ENCODE measurements around the gene MALRD1.

Gene MALRD1

DNA sequence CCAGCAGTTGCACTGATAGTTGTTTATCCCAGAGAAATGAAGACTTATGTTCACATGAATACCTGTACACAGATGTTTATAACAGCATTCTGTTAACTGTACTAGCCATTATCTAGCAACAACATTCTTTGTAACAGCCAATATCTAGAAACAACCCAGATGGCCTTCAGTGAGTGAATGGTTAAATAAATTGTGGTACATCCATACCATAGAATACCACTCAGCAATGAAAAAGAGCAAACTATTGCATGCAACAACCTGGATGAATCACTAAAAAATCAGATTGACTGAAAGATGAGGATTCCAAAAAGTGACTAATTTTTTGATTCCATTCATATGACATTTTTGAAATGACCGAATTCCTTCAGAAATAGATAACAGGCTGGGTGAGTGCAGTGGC lies 360.3 kb downstream of the MALRD1 start:
- no peak for DNase-seq

DNA sequence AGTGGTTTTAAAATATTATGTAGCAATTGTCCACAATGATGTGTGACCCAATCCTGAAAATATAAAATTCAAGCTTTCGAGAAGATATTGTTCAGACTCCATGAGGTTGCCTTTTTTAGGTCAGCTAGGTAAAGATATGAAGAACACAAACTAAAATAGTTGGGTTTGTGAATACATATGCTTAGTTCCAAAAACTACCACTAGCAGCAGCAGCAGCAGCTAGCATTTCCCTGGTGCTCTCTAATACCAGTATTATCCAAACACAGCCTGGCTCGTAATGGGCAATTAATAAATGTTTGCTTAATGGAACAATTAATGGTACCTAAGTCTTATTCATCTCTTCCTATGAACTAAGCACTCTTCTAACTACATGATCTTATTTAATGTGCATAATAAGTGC lies 362.5 kb downstream of the MALRD1 start:
- DNase-seq = no peak

DNA sequence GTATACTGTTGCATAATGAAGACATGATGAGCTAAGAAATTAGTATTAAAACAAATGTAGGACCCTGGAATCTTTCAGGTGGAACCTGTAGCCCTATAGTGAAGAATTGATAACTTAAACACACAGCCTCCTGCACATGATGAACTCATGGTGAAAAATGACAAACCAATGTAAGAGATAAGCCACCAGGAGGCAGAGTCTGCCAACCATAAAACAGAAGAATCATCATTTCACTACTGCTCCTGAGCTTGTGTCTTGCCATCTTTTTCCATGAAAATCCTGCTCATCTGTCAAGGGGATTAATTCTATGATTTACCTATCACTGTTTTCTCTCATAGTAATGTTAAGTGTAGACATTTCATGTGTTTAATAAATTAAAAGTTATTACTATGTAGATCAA lies 363.9 kb downstream of the MALRD1 start:
- no peak for DNase-seq

DNA sequence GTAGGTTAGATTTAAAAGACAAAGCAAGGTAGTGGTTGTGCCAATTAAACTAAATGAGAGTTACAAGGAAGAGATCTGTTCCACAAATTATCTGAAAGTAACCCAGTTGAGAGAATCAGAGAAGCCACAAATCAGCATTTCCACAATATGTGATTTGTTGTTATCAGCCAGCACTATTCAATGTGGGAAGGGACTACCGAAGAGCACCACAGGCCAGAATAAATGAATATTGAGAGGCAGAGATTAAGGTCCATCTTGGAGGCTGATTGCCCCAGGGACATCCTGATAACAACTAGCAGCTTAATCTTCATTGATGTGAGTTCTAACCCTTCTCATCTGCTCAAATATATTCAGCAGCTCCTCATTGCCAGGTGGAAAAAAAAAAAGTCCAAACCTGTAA lies 367.6 kb downstream of the MALRD1 start:
- no peak for DNase-seq

DNA sequence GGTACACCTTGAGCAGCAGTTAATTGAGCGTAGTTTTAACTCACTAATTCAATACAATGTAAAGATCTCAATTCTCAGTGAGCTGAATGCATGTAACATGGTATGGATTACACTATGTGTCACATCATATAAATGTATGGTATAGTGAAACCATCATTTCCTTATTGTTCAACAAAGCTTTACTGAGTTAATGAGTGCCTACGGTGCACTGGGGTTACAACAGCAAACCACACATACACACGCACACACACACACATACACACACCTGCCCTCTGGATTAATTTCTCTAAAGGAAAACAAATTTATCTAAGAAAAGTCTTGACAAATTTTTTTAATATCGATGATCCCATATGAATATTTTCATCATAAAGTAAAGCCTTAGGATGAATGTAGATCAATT lies 369.1 kb downstream of the MALRD1 start:
- DNase-seq = no peak

DNA sequence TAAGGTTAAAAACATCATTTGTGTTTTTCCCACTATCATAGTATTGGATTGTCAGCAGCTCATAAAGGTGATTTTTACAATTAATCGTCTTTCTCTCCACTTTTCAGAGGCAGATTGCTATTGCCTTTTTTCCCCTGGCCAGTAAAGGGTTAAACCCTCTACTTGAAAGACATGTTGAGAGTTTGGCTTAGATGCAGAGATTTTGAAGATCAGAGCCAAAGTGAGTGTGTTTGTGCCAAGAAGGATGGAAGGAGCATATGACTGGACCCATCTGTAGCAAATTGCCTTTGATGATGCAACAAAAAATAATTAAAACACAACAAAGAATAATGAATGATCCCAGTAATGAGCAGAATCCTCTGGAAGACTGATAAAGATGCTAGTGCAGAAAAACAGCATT lies 373.1 kb downstream of the MALRD1 start:
- no peak for DNase-seq

DNA sequence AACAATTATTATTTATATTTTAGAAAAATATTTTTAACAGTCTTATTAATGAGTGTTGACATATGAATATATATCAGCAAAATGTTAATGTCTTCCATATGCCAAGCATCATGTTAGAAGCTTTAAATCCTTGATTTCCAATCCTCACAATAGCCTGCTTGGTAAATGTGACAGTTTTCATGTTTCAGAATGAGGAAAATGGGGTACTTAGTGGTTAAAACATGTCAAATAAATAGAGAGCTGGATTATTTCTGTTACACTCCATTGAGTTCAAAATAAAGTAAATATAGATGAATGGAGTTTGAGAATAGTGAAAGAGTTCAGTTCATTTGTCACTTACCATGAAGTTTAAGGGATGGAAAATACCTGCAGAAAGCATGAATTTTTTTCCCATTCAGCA lies 377.4 kb downstream of the MALRD1 start:
- DNase-seq = no peak

DNA sequence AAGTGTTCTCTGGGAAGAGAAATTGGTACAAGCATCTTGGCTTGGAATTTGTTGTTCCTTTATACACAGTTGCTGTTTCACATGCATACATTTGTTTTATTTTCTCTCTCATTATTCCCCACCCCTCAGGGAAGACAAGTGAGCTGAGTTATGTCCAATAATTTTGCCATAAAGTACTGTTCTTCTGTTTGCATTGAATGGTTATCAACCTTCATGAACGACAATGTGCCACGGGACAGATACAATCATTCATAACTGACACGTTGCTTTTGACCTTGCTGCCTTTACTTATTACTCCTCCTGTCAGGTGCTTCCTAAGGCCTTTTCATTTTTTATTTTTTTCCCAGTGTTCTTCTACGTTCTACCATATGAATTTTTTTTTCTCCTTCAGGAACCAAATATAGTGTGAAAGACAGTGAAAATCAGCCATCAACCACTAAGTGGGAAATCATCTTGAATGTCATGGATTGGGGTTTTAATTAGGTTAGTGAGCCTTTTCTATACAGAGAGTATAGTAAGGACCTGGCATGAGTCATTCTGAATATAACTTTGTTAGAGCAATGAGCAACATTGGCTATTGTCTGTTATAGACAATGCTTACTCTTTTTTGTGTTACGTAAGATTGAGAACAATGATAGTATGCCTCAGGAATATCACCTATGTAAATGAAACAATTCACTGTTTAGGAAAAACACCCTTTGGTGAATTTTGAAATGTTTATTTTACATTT lies 383.2 kb downstream of the MALRD1 start:
- DNase-seq = no peak

DNA sequence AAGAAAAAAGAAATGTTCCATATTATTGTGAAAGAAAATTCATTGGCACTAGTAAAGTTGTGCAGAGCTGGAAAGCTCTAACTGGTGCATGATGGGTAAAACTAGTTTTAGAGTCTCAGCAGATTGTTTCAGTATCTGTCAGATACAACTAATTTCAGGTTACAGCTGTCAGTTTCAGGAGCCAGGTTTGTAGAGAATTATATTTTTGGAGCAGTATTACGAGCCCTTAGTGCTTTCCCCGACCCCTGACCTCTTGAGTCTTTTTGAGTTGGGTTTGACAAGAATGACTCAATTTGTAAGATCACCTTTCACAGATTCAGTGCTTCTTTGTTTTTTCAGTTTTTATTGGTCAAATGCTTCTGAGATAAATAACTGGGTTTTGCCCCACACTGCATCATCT lies 401.3 kb downstream of the MALRD1 start:
- DNase-seq = no peak

DNA sequence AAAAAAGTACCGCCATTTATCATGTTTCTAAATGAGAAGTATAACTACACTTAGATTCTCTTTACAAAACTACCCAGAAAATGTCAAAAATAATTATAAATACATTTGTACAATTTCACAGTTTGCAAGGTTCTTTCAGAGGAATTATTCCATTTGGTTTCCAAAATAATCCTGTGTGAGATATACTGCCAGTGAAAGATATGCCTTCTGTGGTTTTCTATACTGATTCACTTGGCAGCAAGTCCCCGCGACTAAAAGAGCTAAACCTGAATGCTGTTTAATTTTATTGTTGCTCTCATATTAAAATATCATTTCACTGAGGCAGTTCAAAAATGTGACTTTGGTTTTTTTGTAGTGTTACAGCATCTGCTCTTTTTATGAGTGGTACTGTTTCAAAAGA lies 402.8 kb downstream of the MALRD1 start:
- no peak for DNase-seq

DNA sequence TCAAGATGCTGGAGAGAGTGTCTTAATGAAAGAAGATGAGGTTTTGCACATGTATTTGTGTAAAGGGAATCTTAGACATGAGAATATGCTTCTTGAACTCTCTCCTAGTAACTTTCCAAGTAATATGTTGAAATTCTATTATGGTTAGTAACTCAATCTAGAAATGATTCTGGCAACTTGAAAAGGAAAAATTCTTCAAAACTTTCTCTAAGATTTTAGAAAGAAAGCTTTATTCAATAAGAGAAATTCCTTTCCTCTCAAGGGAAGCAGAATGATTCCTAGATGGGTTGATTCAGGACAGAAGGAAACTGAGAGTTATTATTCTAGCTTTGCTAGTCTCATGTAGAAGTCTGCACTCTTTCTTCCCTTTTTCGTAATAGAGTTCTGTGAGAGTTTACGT lies 403.3 kb downstream of the MALRD1 start:
- no peak for DNase-seq

DNA sequence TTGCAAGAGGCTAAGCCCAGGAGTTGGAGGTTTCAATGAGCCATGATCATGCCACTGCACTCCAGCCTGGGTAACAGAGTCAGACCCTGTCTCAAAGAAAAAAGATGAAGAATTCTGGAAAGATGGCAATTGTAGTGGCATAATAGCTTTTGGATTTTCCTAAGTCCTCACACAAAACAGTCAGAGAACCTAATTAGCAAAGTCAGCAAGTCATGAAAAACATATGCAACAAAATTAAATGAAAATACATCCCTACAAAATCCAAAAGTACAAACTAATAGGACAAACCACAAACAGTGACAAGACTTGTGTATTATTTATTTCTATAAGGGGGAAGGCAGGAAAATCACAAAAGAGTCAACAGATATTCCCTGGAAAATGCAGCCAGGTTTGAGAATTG lies 405.4 kb downstream of the MALRD1 start:
- no peak for DNase-seq

DNA sequence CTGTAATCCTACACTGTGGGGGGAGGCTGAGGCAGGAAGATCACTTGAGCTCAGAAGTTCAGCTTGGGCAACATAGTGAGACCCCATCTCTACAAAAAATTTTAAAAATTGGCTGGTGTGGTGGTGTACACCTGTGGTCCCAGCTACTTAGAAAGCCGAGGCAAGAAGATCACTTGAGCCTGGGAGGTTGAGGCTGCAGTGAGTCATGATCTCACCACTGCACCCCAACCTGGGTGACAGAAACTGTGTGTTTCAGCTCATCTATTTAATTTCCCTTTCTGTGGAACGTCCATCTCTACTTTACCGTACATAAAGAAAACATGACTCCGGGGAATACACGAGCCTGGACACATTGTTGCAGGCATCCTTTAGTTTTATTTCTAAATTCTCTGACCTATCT lies 413.0 kb downstream of the MALRD1 start:
- DNase-seq = no peak

DNA sequence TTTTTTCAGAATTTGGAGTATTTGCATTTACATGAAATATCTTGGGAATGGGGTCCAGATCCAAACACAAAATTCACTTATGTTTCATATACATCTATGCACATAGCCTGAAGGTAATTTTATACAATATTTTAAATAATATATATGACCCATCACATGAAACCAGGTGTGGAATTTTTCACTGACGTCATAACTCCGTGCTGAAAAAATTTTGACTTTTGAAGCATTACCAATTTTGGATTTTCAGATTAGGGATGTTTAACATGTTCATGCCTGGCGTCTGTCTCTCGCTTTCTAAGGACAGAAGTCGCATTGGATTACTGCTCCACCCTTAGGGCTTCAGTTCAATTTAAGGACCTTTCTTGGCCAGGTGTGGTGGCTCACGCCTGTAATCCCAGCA lies 418.1 kb downstream of the MALRD1 start:
- DNase-seq = no peak

DNA sequence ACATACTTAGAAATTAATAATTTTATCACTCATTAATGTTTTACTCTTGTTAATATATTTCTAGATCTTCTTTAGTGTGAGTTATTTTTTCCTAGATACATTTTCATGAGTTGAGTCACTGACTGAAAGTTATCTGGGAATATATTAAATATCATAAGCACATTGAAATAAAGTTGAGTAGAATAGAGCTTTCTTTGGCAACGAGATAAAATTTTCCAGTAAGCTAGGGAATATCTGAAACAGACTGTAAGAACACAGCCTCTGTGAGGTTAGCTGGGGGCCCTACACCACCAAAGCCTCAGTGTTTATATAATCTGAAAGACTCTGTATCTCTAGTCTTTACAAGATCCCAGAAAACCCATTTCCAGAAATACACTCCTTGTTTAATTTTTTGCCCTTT lies 419.8 kb downstream of the MALRD1 start:
- DNase-seq = no peak

DNA sequence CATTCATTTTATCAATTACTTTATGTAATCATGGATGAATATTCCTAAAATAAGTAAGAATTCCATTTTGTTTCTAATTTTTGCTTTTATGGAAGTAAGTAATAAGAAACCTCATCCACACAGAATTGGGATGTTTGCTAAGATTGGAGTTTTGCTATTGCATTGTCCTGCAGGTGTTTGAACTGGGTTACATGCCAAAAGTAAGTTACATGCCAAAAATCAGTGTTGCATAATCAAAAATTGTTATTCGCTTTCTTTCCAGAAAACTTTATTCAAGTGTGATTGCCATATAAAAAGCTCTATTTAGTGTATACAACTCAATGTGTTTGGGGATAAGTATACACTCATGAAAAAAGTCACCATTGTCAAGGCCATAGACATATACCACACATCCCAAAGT lies 420.9 kb downstream of the MALRD1 start:
- DNase-seq = no peak

DNA sequence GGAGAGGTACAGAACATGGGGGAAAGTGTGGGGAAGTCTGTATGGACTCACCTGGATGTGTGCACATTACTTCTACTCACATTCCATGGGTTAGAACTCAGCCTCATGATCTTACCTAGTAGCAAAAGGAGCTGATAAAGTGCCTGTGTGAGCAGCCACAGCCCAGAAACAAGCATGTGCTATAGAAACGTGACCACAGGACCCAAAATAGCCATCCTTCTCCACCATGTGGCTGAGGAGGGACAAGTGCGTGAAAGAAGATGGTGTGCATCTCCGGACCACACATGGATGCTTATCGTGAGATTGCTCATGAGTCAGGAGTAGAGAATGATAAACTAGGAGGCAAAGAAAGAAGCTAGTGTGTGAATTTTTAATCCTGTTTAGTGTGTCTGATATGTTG lies 431.3 kb downstream of the MALRD1 start:
- no peak for DNase-seq

DNA sequence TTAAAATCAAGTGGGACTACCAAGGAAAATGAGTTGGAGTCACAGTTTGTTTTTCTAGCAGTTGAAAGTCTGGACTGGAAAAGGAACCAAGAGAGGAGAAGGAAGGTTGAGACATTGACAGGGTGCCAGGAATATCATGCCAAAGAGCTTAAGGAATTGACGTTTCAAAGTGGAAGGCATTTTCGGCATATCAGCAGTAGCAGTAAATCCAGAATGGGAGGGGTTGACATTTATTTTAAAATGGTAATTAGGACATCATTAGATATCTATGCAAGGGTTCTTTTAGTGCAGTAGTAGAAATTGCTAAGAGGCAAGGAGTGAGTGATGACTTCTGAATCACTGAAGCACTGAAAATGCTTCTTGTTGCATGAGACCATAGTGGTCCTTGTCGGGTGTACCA lies 431.8 kb downstream of the MALRD1 start:
- DNase-seq = no peak

DNA sequence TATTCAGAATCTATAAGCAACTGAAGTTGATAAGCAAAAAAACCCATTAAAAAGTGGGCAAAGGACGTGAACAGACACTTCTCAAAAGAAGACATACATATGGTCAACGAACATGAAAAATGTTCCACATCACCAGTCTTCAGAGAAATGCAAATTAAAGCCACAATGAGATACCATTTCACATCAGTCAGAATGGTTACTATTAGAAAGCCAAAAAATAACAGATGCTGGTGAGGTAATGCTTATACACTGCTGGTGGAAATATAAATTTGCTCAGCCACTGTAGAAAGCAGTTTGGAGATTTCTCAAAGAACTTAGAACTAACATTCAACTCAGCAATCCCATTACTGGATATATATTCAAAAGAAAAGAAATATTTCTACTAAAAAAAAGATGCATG lies 434.8 kb downstream of the MALRD1 start:
- DNase-seq = no peak

DNA sequence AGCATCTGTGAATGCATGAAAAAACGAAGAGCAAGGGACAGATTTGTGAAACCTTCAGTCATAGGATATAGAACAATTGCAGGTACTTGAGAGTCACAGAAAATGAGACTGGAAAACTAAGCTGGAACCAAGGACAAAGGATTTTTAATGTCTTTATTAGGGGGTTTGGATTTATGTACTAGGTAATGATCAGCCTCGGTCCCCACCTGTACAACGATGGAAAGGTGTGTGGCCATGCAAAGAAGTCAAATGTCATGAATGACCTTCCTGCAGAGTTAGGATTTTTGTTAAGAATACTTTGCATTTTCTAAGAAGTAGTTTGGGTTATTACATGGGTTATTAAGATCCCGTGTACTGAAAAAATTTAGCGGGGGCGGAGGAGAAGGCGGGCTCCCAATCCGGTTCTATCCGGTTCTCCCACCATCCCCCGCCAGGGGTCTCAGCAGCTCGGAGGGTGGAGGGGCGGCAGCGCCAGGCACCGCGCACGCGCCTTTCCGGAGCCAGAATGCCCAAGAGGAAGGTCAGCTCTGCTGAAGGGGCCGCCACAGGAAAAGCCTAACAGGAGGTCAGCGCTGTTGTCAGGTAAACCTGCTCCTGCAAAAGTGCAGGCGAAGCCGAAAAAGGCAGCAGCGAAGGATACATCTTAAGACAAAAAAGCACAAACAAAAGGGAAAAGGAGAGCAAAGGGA lies 440.1 kb downstream of the MALRD1 start:
- no peak for DNase-seq

DNA sequence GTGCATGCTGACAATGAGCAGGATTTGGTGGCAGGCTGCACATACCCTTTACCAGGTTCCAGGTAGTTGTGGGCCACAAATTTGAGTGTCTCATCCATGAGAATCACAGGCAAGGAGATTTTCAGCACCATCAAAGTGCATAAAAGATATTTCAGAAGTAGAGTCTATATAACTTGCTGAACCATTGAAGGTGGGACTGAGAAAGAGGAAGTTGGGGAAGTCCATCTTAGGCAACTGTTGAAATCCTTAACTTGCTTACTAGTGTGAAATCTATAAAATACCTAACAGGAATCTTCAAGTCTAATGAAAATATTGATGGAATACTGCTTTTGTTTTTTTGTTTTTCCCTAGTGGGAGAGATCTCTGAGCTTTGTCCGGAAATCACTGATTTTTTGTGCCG lies 442.6 kb downstream of the MALRD1 start:
- no peak for DNase-seq

DNA sequence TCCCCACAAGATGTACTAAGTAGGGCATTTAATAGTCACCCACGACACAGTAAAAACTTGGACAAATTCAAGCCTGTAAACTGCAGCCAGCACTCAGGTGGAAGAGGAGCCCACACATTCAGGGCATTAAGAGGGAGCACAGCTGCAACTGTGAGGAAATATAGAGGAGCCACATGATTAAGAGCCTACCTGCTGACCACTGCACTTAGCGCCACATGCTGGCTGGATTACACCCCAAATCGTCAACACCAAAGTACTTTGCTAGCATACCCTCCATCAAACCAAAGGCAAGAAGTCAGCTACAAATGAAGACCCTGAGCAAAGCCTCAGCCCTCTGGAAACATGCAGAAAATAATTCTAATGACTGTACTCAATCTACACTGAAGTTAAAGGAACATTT lies 445.3 kb downstream of the MALRD1 start:
- DNase-seq = no peak

DNA sequence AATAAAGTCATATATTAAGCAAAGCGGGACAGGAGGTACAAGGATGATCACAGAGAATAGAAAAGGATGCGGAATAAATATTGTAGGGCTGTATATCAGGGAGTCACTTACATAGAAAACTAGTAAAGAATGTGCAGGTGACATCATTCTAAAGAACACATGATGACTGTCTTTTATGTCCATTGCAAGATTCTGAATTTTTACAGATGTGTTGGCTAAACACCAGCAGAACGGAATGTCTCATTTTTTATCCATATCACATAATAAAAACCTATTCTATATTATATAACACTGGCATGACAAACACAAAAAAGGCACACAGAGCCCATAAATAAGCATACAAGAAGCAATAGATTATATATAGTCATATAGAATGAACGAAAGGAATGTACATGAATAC lies 448.4 kb downstream of the MALRD1 start:
- DNase-seq = no peak

DNA sequence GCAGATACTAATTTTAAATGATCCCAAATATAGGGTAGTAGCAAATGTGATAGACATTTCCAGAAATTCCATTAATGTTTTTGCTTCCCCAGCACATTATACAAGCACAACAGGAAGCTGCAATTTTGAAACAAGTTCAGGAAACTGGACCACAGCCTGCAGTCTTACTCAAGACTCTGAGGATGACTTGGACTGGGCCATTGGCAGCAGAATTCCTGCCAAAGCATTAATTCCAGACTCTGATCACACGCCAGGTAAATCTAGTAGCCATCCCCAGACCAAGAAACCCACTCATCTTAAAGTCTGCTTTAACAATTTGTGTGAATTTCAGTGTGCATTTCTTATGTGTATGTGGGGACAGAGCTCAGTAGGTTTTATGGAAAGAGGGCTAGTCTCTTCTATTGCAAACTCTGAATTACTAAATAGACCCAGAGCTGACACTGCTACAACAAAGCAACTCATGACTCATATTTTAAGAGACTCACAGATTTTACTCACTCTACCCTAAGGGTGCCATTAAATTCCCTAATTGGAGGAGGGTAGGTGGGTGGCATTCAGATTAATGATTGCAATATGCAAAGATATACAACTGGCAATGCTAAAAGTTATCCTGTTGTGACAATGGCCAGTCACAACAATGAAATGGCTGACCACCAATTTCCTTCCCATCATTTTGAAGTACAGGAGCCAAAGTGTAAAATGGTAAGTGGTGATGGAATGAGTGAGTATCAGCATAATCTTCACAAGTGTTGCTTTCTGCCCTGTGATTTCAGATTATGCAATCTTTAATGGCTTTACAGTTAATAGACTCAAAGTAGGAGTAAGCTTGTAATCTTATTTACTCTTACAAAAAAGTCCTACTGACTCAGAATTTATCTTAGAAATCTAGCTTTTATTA lies 450.0 kb downstream of the MALRD1 start:
- no peak for DNase-seq

Measured in stimulated activated CD8-positive, alpha-beta memory T cell treated with anti-CD3 and anti-CD28 coated beads, Interleukin-4, amount 100 ng/mL, for 48 hours (primary cell).